Skeletal muscle satellite cell (primary cell): ENCODE data around the gene CRYBG2.

Experiments
- H3K27me3 ChIP-seq: 2 replicates; pipeline ENCODE4 v1.7.0; 2013; ENCODE audit warnings: low read length; ENCODE audit not compliant: control insufficient read depth, insufficient read depth
- H3K36me3 ChIP-seq: 2 replicates; pipeline ENCODE4 v1.7.0; 2013; ENCODE audit warnings: mild to moderate bottlenecking, control low read depth, low read length; ENCODE audit not compliant: insufficient read depth
- H3K4me1 ChIP-seq: 2 replicates; pipeline ENCODE4 v1.7.0; 2013; ENCODE audit warnings: low read length; ENCODE audit not compliant: control insufficient read depth, insufficient read depth
- H3K4me2 ChIP-seq: 2 replicates; pipeline ENCODE4 v1.7.0; 2013; ENCODE audit warnings: mild to moderate bottlenecking, low read length
- H3K4me3 ChIP-seq: 2 replicates; pipeline ENCODE4 v1.7.0; 2013; ENCODE audit warnings: low read length
- H3K9ac ChIP-seq: 2 replicates; pipeline ENCODE4 v1.7.0; 2013; ENCODE audit warnings: mild to moderate bottlenecking, low read depth, low read length, moderate library complexity
- H3K9me3 ChIP-seq: replicated peaks from 2 replicates; pipeline ENCODE4 v1.7.0; 2013; ENCODE audit warnings: mild to moderate bottlenecking, control low read depth, low read length

CRYBG2 gene

DNA sequence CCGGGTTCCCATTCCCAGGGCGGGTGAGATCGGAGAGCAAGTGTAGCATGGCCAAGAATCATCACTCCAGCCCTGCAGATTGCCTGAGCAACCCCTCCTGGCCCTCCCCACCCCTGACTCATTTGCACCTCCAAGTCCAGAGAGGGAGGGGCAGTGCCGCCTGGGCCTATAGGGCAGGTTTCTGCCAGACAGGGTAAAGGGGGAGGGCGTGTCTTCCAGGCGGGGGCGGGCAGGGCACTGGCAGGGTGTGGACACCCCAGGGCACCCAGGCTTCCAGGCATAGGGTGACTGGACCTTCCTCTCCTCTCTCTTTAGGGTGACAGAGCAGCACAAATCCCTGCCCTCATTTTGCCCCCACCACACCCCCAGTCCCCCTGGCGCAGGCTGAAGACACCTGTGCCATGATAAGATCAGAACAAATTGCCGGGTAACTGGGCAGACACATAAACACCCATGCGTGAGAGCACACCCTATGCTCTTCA lies 3.2 kb upstream of the CRYBG2 start:
- no peaks in the 10 kb centered on the region for H3K36me3 ChIP-seq
- no peak overlapping the region for H3K9ac ChIP-seq
- no peak overlapping the region for H3K4me2 ChIP-seq
- H3K27me3 ChIP-seq, result peaks cover 48% of the 10 kb centered on the region
- peaks cover 5% of the 10 kb centered on the region for H3K4me1 ChIP-seq
- no peak overlapping the region for H3K4me3 ChIP-seq
- H3K9me3 ChIP-seq, result no peaks in the 10 kb centered on the region

DNA sequence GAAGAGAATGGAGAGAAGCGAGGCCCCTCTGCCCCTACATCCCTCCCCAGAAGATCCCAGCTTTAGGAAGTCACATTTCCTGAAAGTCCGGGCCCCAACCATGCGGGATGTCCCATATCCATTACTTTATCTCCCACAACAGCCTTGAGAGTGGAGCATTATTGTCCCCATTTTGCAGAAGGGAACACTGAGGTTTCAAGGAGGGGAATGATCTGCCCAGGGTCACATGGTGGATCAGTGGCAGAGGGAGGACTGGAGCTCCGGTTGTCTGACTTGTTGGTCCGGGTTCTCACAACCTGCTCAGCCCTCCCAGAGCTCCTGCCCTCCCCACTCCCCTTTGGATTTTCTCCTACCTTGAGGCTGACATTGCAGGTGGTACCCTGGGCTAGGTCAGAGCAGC lies 2.2 kb upstream of the CRYBG2 start:
- Histone ChIP-seq H3K36me3 (no peaks in the 10 kb centered on the region), H3K9ac (no peak overlapping the region), H3K4me2 (no peak overlapping the region), H3K27me3 (peaks cover 38% of the 10 kb centered on the region), H3K4me1 (peaks cover 5% of the 10 kb centered on the region), H3K9me3 (no peaks in the 10 kb centered on the region), H3K4me3 (no peak overlapping the region)

DNA sequence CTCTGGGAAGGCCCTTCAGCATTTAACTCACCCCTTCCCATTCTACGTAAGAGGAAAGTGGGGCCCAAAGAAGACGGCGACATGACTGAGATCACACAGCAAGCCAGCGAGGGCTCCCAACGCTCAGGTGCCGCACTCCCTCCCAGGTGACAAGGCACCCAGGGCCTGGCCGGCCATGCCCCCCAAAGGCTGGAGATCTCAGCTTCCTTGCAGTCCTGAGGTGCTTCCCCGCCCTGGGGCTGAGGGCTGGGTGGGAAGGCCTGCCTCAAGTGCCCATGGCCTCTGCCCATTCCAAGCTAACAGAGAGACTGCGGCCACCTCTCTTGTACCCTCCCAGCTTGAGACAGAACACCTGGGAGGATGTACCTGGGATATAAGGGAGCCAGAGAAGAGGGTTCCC lies 1.0 kb upstream of the CRYBG2 start:
- Histone ChIP-seq H3K36me3 (no peaks in the 10 kb centered on the region), H3K4me1 (no peaks in the 10 kb centered on the region), H3K4me3 (no peak overlapping the region), H3K9me3 (no peaks in the 10 kb centered on the region), H3K27me3 (peaks cover 26% of the 10 kb centered on the region), H3K9ac (no peak overlapping the region), H3K4me2 (no peak overlapping the region)

DNA sequence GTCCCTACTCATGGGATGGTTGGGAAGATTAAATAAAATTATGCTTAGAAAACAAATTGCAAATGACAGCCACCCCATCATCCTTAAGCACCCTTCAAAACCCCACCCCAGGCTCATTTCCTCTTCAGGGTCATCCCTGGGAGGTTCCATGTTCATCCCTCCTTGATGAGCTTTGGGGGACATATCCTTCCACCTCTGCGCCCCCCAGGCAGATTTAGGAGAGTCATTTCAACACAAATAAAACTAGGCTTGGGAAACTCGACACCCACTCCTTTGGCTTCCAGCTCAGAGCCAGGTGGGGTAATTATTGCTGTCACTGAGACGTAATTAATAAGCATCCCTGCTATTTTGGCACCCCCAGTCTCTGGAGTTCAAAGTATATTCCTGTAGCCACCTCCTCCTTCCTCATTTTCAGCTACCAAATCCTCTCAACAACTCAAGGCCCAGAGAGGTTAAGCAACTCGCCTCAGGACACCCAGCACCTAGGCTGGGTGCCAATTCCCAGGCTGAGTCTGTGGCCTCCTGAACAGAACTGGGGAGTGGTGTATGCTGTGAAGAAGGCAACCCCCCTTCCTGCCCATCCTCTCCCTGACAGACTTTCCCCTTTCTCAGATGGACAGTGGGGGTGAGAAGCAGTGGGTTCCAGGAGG lies 595 bp downstream of the CRYBG2 start:
- Histone ChIP-seq H3K9me3 (no peaks in the 10 kb centered on the region), H3K9ac (no peak overlapping the region), H3K27me3 (peaks cover 13% of the 10 kb centered on the region), H3K36me3 (no peaks in the 10 kb centered on the region), H3K4me2 (no peak overlapping the region), H3K4me1 (peaks cover 5% of the 10 kb centered on the region), H3K4me3 (no peak overlapping the region)

DNA sequence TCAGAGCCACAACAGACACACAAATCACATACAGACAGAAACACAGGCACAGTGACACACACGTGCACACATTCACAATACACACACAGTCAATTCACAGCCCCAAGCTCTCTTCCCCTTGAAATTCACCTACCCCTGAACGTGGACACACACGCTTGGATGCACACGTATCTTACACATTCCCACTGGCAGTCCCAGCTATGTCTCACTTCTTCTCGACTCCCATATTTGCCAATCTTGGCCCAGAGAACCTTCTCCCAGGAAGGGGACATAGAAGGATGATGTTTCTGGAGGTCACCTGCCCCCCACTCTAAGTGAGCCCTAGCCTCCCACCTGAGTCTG lies 1.6 kb downstream of the CRYBG2 start:
- no peaks in the 10 kb centered on the region for H3K36me3 ChIP-seq
- peaks cover 5% of the 10 kb centered on the region for H3K4me1 ChIP-seq
- no peak overlapping the region for H3K4me2 ChIP-seq
- peaks cover 13% of the 10 kb centered on the region for H3K27me3 ChIP-seq
- H3K9ac ChIP-seq, result no peak overlapping the region
- H3K4me3 ChIP-seq, result no peak overlapping the region
- no peaks in the 10 kb centered on the region for H3K9me3 ChIP-seq

DNA sequence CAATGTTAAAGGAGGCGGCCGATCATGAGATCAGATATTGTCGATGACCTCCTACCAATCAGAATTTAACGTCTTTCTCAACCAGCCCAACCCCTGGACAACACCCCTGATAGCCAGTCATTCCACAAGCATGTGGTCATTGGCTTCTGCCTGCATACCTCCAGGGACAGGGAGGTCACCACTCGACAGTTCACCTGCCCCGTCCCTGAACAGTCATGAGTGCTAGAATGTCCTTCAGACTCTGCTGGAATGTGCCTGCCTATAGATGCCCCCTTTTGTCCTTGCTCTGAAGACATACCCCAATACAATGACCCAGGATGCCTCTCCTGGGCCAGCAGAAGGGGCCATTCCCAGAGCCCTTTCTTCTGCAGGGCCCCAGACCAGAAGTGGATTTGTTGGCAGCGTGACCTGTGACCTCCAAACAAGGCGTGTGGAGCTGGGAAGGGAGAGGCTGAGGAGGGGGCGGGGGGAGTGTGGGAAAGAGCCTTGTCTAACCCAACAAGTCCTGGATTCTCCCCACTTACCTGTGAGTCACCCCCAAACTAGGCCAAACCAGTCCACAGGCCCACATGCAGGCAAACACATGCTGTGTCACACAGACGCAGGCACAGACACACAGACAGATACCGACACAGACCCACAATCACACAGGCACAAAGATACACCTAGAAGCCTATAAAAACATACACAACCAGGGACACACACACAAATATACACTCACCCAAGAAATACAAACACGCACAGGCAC lies 2.2 kb downstream of the CRYBG2 start:
- peaks cover 5% of the 10 kb centered on the region for H3K4me1 ChIP-seq
- no peak overlapping the region for H3K9ac ChIP-seq
- no peaks in the 10 kb centered on the region for H3K9me3 ChIP-seq
- H3K27me3 ChIP-seq, result peaks cover 16% of the 10 kb centered on the region
- H3K36me3 ChIP-seq, result no peaks in the 10 kb centered on the region
- no peak overlapping the region for H3K4me3 ChIP-seq
- H3K4me2 ChIP-seq, result no peak overlapping the region

DNA sequence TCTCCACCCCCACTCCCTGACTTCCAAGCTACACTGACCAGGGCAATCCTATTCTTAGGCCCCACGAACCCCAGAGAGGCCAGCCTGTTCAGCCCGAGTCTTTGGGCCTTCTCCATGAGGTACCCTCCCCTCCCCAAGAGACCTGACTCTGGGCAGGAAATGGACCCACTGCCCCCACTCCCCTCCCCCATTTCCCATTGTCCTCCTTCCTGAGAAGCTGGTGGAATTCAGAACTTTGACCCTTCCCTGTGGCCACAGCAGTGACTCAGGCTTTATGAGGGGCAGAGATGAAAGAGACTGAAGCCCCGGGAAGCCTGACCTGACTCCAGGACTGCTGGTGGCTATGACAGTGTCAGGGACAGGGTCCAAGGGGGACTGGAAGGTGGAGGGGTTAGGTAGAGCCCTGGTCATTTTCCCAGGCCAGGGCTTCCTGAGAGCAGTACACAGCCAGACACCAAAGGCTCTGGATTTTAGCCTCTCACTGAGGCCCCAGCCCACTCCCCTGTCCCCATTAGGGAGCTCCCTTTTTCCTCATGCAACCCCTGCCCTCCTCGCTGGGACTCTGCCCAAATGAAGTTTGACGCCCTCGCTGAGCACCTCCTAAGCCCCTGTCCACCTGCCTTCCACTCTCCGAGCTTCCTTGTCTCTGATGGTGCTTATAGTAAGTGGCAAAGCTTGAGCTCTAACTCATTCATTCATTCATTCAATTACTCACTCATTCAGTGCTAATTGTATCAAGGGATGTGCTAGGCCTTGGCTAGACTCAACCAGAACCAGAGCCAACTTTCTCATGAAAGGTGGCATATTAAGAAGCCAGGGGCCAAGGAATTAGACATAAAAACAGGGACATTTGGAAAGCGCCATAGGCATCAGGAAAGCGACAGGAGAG lies 3.0 kb downstream of the CRYBG2 start:
- no peak overlapping the region for H3K9ac ChIP-seq

DNA sequence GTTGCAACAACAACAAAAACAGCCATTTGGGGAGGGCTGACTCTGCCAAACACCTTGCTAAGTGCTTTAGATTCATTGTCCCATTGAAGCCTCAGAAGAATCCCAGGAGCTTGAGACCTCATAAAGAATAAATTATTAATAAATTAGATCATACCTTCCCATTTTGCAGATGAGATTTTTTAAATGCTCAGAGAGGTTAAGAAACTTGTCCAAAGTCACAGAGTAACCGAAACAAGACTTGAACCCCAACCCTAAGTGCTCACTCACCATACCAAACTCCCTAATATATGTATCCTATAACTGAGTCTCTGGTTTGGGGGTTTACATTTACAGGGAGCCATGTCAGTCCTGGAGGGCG lies 3.6 kb downstream of the CRYBG2 start:
- Histone ChIP-seq H3K27me3 (peaks cover 8% of the 10 kb centered on the region), H3K4me1 (peaks cover 5% of the 10 kb centered on the region), H3K36me3 (no peaks in the 10 kb centered on the region), H3K9me3 (no peaks in the 10 kb centered on the region), H3K4me3 (no peak overlapping the region), H3K9ac (no peak overlapping the region), H3K4me2 (no peak overlapping the region)

More for the DNA sequence above, 3.0 kb downstream of the CRYBG2 start:
- H3K4me1 ChIP-seq, result peaks cover 5% of the 10 kb centered on the region
- no peaks in the 10 kb centered on the region for H3K36me3 ChIP-seq
- peaks cover 13% of the 10 kb centered on the region for H3K27me3 ChIP-seq
- H3K4me2 ChIP-seq, result no peak overlapping the region
- H3K4me3 ChIP-seq, result no peak overlapping the region
- no peaks in the 10 kb centered on the region for H3K9me3 ChIP-seq

DNA sequence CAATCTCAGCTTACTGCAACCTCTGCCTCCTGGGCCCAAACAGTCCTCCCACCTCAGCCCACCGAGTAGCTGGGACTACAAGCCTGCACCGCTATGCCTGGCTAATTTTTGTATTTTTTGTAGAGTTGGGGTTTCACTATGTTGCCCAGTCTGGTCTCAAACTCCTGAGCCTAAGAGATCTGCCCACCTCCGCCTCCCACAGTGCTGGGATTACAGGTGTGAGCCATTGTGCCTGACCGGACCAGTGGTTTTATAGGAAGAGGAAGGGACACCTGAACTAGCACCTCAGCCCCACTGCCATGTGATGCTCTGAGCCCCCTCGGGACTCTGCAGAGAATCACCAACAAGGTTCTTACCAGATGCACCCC lies 4.1 kb downstream of the CRYBG2 start:
- H3K4me3 ChIP-seq, result no peak overlapping the region
- peaks cover 5% of the 10 kb centered on the region for H3K4me1 ChIP-seq
- no peaks in the 10 kb centered on the region for H3K36me3 ChIP-seq
- H3K27me3 ChIP-seq, result peaks cover 5% of the 10 kb centered on the region
- no peak overlapping the region for H3K4me2 ChIP-seq
- H3K9me3 ChIP-seq, result no peaks in the 10 kb centered on the region
- H3K9ac ChIP-seq, result no peak overlapping the region

DNA sequence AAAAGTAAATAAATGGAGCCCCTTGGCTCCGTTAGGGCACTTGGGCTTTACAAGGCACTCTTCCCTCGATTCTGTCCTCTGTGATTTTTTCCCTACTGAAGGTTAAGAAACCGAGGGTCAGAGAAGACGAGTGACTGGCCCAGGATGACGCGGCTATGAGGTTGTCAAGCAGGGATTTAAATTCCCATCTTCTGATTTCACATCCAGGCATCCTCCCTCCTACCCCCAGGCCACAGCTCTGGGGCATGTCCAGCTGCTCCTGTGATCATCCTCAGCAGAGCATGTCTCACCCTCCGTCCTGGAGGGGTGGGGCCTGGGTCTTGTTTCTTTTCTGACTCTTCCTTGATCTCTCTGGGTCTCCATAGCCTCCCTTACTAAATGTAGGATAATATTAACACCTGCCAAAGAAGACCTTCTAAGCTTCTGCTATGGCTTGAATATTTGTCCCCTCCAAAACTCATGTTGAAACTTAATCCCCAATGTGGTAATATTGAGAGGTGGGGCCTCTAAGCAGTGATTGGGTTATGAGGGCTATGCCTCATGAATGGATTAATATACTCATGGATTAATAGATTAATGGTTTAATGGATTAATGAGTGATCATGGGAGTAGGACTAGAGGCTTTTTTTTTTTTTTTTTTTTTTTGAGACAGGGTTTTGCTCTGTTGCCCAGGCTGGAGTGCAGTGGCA lies 4.6 kb downstream of the CRYBG2 start:
- Histone ChIP-seq H3K9me3 (no peaks in the 10 kb centered on the region), H3K4me3 (no peak overlapping the region), H3K36me3 (no peaks in the 10 kb centered on the region), H3K9ac (no peak overlapping the region), H3K4me2 (peak overlapping the region; percentile 23), H3K27me3 (peaks cover 10% of the 10 kb centered on the region), H3K4me1 (peaks cover 5% of the 10 kb centered on the region)
